Neuron (in vitro differentiated cells): Measurements from ENCODE around the gene INTS2.

Experiments
- H2AFZ ChIP-seq: one replicate; pipeline ENCODE4 v1.6.1; 2013; ENCODE audit warnings: low read depth, mild to moderate bottlenecking, inconsistent platforms, low read length, moderate library complexity
- H3K27me3 ChIP-seq: one replicate; pipeline ENCODE4 v1.6.1; 2013; ENCODE audit warnings: low read length; ENCODE audit not compliant: insufficient read depth
- H3K36me3 ChIP-seq: one replicate; pipeline ENCODE4 v1.6.1; 2013; ENCODE audit warnings: low read length; ENCODE audit not compliant: insufficient read depth
- H3K4me1 ChIP-seq: one replicate; pipeline ENCODE4 v1.6.1; 2013; ENCODE audit warnings: low read length; ENCODE audit not compliant: insufficient read depth
- H3K4me3 ChIP-seq: 2 replicates; pipeline ENCODE4 v1.5.1; 2013; ENCODE audit warnings: mild to moderate bottlenecking, low read length, moderate library complexity
- H3K9me3 ChIP-seq: one replicate; pipeline ENCODE4 v1.6.1; 2013; ENCODE audit warnings: low read length

Gene INTS2

DNA sequence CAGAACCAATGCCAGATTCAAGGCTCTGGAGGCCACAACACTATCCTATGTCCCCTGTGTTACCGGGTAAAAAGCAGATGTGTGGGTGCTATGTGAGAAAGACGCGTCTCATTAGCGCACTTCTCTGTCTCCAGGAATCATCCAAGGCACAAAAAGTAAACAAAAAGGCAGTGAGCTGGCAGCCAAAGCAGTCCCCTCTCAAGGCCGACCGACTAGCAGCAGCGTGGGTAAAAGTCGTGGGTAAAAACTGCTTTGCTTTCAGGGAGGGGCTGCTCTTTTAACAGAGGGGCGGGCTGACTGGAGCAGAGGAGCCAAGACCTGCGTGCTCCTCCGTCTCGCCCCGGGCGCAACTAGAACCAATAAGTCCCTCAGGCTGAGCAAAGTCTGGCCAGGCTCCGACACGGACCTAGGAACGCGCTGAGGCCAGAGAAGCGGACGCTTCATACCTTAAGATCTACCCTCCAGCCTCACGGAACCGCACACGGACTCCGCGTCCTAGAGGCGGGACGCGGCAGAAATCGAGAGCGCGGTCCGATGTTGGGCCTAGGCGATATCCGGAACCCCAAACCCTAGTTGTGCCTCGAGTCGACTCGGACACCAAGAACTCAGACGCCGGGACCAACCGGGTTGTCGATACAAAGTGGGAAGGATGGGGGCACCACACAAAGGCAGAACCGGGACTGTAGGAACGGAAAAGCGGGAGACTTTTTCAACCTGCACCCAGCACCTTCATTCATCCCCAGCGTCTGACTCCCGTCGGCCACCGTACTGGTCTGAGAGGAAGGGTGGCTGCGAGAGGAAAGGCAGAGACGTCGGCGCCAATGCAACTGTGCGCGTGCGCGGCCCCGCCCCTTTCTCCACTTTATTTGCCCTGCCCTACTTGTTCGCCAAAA is at the start of gene INTS2:
Gene INTS2, minus strand, starts transcription at position 775 of the 893 bp plus-strand sequence. CDS start 1,338 bp downstream, outside the sequence.
- no peaks in the 10 kb centered on the region for H3K27me3 ChIP-seq
- H3K4me3 ChIP-seq: peak within 1 kb of the TSS; percentile 78

GRCh38 chr17:61974115-61974514 is 46.3 kb upstream of the INTS2 start:
- Histone ChIP-seq H3K9me3 (no peaks in the 10 kb centered on the region), H3K4me1 (no peaks in the 10 kb centered on the region), H3K27me3 (no peaks in the 10 kb centered on the region), H3K36me3 (peaks cover 57% of the 10 kb centered on the region), H3K4me3 (no peak overlapping the region), H2AFZ (no peak overlapping the region)

More for the DNA sequence above, at the start of gene INTS2:
- Histone ChIP-seq H3K36me3 (peaks cover 18% of the 10 kb centered on the region), H2AFZ (peak within 1 kb of the TSS; percentile 69), H3K9me3 (no peaks in the 10 kb centered on the region), H3K4me1 (peaks cover 10% of the 10 kb centered on the region)

DNA sequence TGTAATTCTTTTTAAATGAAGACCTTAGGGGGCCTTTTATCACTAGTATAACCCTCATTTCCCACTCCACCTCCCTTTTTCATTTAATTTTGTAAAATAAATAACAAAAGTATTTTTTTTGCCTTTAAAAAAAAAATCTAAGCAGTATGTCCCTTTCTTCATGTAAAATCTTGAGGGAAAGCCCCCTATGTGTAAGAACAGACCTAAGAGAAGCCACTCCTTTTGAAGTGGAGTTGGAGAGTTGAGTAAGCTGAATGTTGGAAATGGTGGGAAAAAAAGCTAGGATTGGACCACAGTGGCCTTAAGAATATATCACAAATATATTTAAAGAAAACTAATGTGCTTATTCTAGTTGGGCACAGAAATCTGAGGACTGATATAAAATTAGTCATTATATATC is 44.5 kb upstream of the INTS2 start:
- Histone ChIP-seq H3K9me3 (no peaks in the 10 kb centered on the region), H3K4me3 (no peak overlapping the region), H3K36me3 (peaks cover 57% of the 10 kb centered on the region), H2AFZ (no peak overlapping the region), H3K27me3 (no peaks in the 10 kb centered on the region), H3K4me1 (no peaks in the 10 kb centered on the region)

GRCh38 chr17:61970030-61970429 is 42.2 kb upstream of the INTS2 start:
- no peaks in the 10 kb centered on the region for H3K27me3 ChIP-seq
- no peak overlapping the region for H2AFZ ChIP-seq
- H3K4me3 ChIP-seq: no peak overlapping the region
- no peaks in the 10 kb centered on the region for H3K4me1 ChIP-seq
- peaks cover 71% of the 10 kb centered on the region for H3K36me3 ChIP-seq
- H3K9me3 ChIP-seq: no peaks in the 10 kb centered on the region

- Histone ChIP-seq H2AFZ (no peak overlapping the region), H3K27me3 (no peaks in the 10 kb centered on the region), H3K36me3 (peaks cover 74% of the 10 kb centered on the region), H3K9me3 (no peaks in the 10 kb centered on the region), H3K4me3 (no peak overlapping the region), H3K4me1 (no peaks in the 10 kb centered on the region)
These were observed 41.0 kb upstream of the INTS2 start for GRCh38 chr17:61968757-61969156.

DNA sequence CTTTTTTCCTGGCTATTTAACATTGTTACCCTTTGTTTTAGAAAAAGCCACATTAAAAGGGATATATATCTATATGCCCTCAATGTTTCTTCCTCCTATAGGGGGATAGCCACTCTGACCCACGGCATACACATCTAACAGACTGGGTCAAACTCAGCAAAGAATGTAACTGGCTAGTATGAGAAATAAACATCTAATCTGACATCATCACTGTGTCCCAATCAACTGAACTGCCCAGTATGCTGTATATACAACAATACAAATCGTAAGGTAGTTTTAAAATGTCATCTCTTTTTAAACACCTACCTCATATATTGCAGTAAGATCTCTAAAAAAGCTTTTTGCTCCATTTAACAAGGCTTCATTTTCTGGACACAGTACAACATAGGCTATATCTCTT is 39.9 kb upstream of the INTS2 start:
- Histone ChIP-seq H3K4me1 (no peaks in the 10 kb centered on the region), H2AFZ (no peak overlapping the region), H3K36me3 (peaks cover 76% of the 10 kb centered on the region), H3K4me3 (no peak overlapping the region), H3K27me3 (no peaks in the 10 kb centered on the region), H3K9me3 (no peaks in the 10 kb centered on the region)

DNA sequence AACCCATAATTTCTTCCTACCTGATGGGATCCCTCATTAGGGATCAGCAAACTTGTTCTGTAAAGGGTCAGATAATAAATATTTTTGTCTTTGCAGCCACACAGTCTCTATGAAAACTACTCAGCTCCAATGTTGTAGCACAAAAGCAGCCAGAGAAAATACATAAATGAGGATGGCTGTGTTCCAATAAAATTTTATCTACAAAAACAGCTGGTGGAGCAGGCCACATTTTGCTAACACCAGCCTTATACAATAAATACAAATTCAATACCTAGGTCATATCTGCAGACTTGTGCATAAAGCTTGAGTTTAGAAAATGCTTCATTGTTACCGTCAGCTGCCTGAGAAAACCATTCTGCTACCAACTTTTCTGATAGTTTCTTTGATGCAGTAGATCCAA is 38.4 kb upstream of the INTS2 start:
- Histone ChIP-seq H3K27me3 (no peaks in the 10 kb centered on the region), H3K9me3 (no peaks in the 10 kb centered on the region), H3K4me1 (no peaks in the 10 kb centered on the region), H3K4me3 (no peak overlapping the region), H3K36me3 (peaks cover 71% of the 10 kb centered on the region), H2AFZ (no peak overlapping the region)

DNA sequence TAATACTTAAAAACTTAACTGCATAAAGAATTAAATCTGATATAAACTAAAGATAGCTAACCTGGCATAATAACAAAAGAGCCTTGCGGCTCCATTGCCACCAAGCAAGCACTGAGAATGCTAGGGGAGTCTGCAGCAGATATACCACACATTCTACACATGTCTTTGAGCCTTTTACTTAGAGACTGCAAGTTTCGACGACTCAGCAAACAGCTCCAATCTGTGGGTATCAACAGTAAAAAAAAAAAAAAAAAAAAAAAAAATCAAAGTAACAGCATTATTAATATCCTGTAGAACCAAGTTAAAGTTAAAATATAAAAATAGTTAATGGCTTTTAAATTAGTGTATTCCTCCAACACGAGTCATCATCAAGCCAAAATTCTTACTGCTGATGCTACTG is 27.8 kb upstream of the INTS2 start:
- H3K4me1 ChIP-seq: no peaks in the 10 kb centered on the region
- no peak overlapping the region for H3K4me3 ChIP-seq
- H3K9me3 ChIP-seq: no peaks in the 10 kb centered on the region
- H3K27me3 ChIP-seq: no peaks in the 10 kb centered on the region
- peaks cover 77% of the 10 kb centered on the region for H3K36me3 ChIP-seq
- no peak overlapping the region for H2AFZ ChIP-seq

- Histone ChIP-seq H3K4me1 (no peaks in the 10 kb centered on the region), H2AFZ (no peak overlapping the region), H3K36me3 (peaks cover 82% of the 10 kb centered on the region), H3K4me3 (no peak overlapping the region), H3K27me3 (no peaks in the 10 kb centered on the region), H3K9me3 (no peaks in the 10 kb centered on the region)
These were observed 19.7 kb upstream of the INTS2 start for GRCh38 chr17:61947367-61948078.

DNA sequence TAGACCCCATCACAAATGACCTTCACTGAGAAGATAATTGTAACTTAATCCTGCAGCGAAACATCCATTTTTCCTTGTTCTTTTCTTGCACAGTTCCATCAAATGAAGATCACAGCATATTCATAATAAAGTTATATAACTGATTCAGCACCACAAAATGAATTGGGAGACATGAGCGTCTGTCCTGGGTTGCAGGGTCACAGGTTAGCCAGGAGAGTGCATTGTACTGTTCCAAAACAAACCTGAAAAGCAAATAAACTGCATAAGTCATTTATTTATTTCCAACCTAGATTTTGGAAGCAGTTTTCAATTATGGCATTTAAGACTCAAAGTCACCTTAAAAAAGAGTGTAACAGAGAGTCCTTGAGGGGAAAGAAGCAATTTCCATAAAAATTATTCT is 18.6 kb upstream of the INTS2 start:
- H3K9me3 ChIP-seq: no peaks in the 10 kb centered on the region
- no peaks in the 10 kb centered on the region for H3K27me3 ChIP-seq
- H3K4me3 ChIP-seq: no peak overlapping the region
- H2AFZ ChIP-seq: no peak overlapping the region
- H3K4me1 ChIP-seq: no peaks in the 10 kb centered on the region
- peaks cover 74% of the 10 kb centered on the region for H3K36me3 ChIP-seq

DNA sequence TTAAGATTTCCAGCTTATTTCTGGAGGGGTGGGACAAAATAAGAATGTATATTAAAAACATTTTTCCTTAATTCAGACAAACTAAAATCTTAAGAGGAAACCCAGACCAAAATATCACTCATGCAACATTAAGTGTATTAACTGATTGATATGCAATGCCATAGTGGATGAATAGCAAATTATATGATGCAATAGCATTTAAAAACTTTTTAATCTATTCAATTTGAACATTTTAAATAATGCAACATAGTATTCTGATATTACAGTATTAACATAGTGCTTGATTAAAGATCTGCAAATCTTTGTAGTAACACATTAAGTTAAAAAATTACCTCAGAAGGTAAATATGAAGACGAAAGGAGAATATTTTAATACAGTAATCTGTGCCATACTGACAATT is 15.3 kb upstream of the INTS2 start:
- Histone ChIP-seq H3K4me3 (no peak overlapping the region), H2AFZ (no peak overlapping the region), H3K27me3 (no peaks in the 10 kb centered on the region), H3K9me3 (no peaks in the 10 kb centered on the region), H3K36me3 (peaks cover 48% of the 10 kb centered on the region), H3K4me1 (no peaks in the 10 kb centered on the region)

DNA sequence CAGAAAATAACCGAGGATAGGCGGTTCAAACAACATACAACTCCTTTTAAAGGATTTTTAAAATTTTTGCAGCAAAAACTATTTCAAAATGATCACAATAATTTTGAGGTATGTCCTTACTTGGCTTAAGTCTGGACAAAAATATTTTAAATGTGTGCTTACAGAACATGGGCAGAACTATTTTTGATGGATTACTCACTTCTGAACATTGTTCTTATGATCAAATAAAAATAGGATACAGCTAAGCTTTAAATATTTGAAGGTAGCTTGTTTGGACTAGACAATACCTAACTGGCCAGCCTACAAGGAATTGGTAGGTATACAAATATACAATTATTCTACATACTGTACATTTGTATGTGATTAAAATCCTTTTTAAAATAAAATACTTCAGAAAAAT is 14.3 kb upstream of the INTS2 start:
- Histone ChIP-seq H3K4me3 (no peak overlapping the region), H3K36me3 (peaks cover 38% of the 10 kb centered on the region), H3K9me3 (no peaks in the 10 kb centered on the region), H2AFZ (no peak overlapping the region), H3K27me3 (no peaks in the 10 kb centered on the region), H3K4me1 (no peaks in the 10 kb centered on the region)

GRCh38 chr17:61928101-61928436 is 287 bp upstream of the INTS2 start:
- Histone ChIP-seq H3K36me3 (peaks cover 18% of the 10 kb centered on the region), H3K4me1 (peaks cover 10% of the 10 kb centered on the region), H3K4me3 (peak overlapping the region; percentile 78), H3K9me3 (no peaks in the 10 kb centered on the region), H2AFZ (peak overlapping the region; percentile 69), H3K27me3 (no peaks in the 10 kb centered on the region)
